Keratinocyte (primary cell): Measurements from ENCODE around the gene PRKAG1. TPM values are rescaled to one million over a fixed set of nuclear protein-coding genes. Genes with fewer than 3 reads are reported as not detected.

Source experiments
- DNase-seq: peaks from one replicate; pipeline ENCODE4 v3.0.0-alpha.2; 2011; ENCODE audit warnings: low read depth, missing footprints, low spot score
- FAIRE-seq: peaks from 2 replicates; lab custom pipeline; 2011; peaks lifted over from hg19 to GRCh38; lab: Jason Lieb, UNC
- H2AFZ ChIP-seq: 2 replicates; pipeline ENCODE4 v1.6.0; 2012; ENCODE audit warnings: low read length, control low read depth, inconsistent platforms; ENCODE audit not compliant: control insufficient read depth
- H3K27ac ChIP-seq: 2 replicates; pipeline ENCODE4 v1.5.1; 2011; ENCODE audit warnings: low read length; ENCODE audit not compliant: control insufficient read depth, insufficient read depth
- H3K27me3 ChIP-seq: 3 replicates; pipeline ENCODE4 v1.6.0; 2011; ENCODE audit warnings: low read length; ENCODE audit not compliant: control insufficient read depth, insufficient read depth; ENCODE audit errors: extremely low read depth
- H3K36me3 ChIP-seq, 2 experiments: 2 replicates in 1 of 2; 3 replicates in 1 of 2; pipeline ENCODE4 v1.5.1; 2011; ENCODE audit warnings: low read length in 2 of 2, mild to moderate bottlenecking in 1 of 2; ENCODE audit not compliant: control insufficient read depth in 2 of 2, insufficient read depth in 2 of 2; ENCODE audit errors: extremely low read depth in 1 of 2
- H3K4me1 ChIP-seq: 3 replicates; pipeline ENCODE4 v1.5.1; 2011; ENCODE audit warnings: low read length; ENCODE audit not compliant: control insufficient read depth, insufficient read depth; ENCODE audit errors: extremely low read depth
- H3K4me2 ChIP-seq: 3 replicates; pipeline ENCODE4 v1.6.0; 2011; ENCODE audit warnings: low read depth, low read length; ENCODE audit not compliant: control insufficient read depth, insufficient read depth; ENCODE audit errors: extremely low read depth
- H3K4me3 ChIP-seq, 3 experiments: fragments of 200-600 bp in 1 of 3; sonication (generic) in 1 of 3; 2 replicates in 2 of 3; 3 replicates in 1 of 3; pipeline ENCODE4 v1.5.1; 2011 to 2016; ENCODE audit warnings: low read length in 3 of 3, mild to moderate bottlenecking in 3 of 3, control low read depth in 2 of 3, inconsistent platforms in 1 of 3, low read depth in 1 of 3, mixed read lengths in 1 of 3, mixed run types in 1 of 3, moderate library complexity in 1 of 3; ENCODE audit not compliant: control insufficient read depth in 2 of 3, insufficient read depth in 2 of 3; ENCODE audit errors: extremely low read depth in 1 of 3
- H3K79me2 ChIP-seq: 2 replicates; pipeline ENCODE4 v1.6.0; 2012; ENCODE audit warnings: low read length; ENCODE audit not compliant: control insufficient read depth, insufficient read depth
- H3K9ac ChIP-seq: 3 replicates; pipeline ENCODE4 v1.6.0; 2011; ENCODE audit warnings: low read length; ENCODE audit not compliant: control insufficient read depth, insufficient read depth; ENCODE audit errors: extremely low read depth
- H3K9me1 ChIP-seq: 3 replicates; pipeline ENCODE4 v1.6.0; 2011; ENCODE audit warnings: low read length; ENCODE audit not compliant: control insufficient read depth, insufficient read depth; ENCODE audit errors: extremely low read depth
- H3K9me3 ChIP-seq: 2 replicates; pipeline ENCODE4 v1.5.1; 2012; ENCODE audit warnings: low read depth, low read length; ENCODE audit not compliant: control insufficient read depth
- H4K20me1 ChIP-seq: 3 replicates; pipeline ENCODE4 v1.6.0; 2011; ENCODE audit warnings: low read length; ENCODE audit not compliant: control insufficient read depth, insufficient read depth; ENCODE audit errors: extremely low read depth
- EZH2 ChIP-seq: IDR thresholded peaks from one replicate; pipeline ENCODE4 v1.6.1; 2012; ENCODE audit warnings: inconsistent platforms, mild to moderate bottlenecking, low read length, moderate library complexity
- dilution Hi-C: fragments of 300-500 bp; cut with MboI; formaldehyde crosslinking; loops from one replicate; pipeline ENCODE4 v1.7.0; 2020; ENCODE audit warnings: low sequenced_read_pairs; ENCODE audit not compliant: extremely low pct_ligation_motif_present
- polyA plus RNA-seq, 5 experiments: library from polyadenylated mRNA; depleted of rRNA in 3 of 5; stranded (reverse) in 3 of 5; stranded (forward) in 1 of 5; unstranded in 1 of 5; fragments of >200 nt; gene quantifications; 1 replicate in 1 of 5; 2 replicates in 3 of 5; 3 replicates in 1 of 5; pipeline versions ENCODE4 v1.2.1 to v1.2.3, GENCODE V29; 2011 to 2012; ENCODE audit warnings: missing spikeins in 2 of 5, low read depth in 1 of 5, low replicate concordance in 1 of 5
- TF ChIP-seq, protein P1 (sequence below), 3 experiments: IDR thresholded peaks in 1 of 3; conservative IDR thresholded peaks in 1 of 3; optimal IDR thresholded peaks in 1 of 3; 2 replicates in 2 of 3; 3 replicates in 1 of 3; pipeline versions ENCODE3 to v1.5.1; 2011; ENCODE audit warnings: low read length in 3 of 3, mild to moderate bottlenecking in 3 of 3, moderate library complexity in 2 of 3, control low read depth in 1 of 3, inconsistent platforms in 1 of 3; ENCODE audit not compliant: insufficient read depth in 2 of 3; ENCODE audit errors: extremely low read depth in 1 of 3

Gene PRKAG1
- polyA plus RNA-seq, 1 donor (not counting 4 experiments of a cell fraction or from before 2014, with no cell fraction given): 125 TPM

DNA sequence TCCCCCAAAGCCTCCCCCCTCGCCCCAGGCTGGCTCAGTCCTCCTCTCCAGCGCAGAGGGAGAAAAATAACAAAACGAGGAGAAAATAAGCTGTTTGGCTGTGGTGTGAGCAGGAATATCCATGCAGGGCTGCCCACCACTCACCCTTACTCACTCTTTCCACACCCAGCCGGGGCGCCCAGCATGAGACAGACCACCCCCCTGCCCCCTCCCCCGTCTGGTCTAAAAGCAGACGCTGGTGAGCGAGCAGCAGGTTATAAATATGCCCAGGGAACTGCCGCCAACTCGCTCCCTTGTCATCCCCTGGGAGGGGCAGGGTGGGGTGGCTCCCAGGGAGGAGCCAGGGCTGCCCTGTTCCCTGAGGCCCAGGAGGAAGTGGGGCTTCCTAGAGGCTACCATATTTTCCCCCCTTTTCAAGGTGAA, 33.1 kb downstream of the PRKAG1 start:
- no peaks in the 10 kb centered on the region for H3K36me3 ChIP-seq
- no peaks in the 10 kb centered on the region for H4K20me1 ChIP-seq
- TF ChIP-seq, protein P1, sequence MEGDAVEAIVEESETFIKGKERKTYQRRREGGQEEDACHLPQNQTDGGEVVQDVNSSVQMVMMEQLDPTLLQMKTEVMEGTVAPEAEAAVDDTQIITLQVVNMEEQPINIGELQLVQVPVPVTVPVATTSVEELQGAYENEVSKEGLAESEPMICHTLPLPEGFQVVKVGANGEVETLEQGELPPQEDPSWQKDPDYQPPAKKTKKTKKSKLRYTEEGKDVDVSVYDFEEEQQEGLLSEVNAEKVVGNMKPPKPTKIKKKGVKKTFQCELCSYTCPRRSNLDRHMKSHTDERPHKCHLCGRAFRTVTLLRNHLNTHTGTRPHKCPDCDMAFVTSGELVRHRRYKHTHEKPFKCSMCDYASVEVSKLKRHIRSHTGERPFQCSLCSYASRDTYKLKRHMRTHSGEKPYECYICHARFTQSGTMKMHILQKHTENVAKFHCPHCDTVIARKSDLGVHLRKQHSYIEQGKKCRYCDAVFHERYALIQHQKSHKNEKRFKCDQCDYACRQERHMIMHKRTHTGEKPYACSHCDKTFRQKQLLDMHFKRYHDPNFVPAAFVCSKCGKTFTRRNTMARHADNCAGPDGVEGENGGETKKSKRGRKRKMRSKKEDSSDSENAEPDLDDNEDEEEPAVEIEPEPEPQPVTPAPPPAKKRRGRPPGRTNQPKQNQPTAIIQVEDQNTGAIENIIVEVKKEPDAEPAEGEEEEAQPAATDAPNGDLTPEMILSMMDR (optimal IDR thresholded peaks at IDR 0.05 in 1 of 3, IDR thresholded peaks at IDR 0.05 in 1 of 3, conservative IDR thresholded peaks at IDR 0.05 in 1 of 3; ENCODE audit: extremely low read depth in 1 of 3, insufficient read depth in 2 of 3, low read length in 3 of 3): no peak
- no peak for TF ChIP-seq EZH2
- no peak overlapping the region for H3K4me3 ChIP-seq
- peaks cover 7% of the 10 kb centered on the region for H3K4me1 ChIP-seq
- H3K9ac ChIP-seq: no peak overlapping the region
- peaks cover 63% of the 10 kb centered on the region for H3K27me3 ChIP-seq
- FAIRE-seq: no peak
- no peaks in the 10 kb centered on the region for H3K79me2 ChIP-seq
- H3K9me3 ChIP-seq: no peaks in the 10 kb centered on the region
- H3K9me1 ChIP-seq: no peaks in the 10 kb centered on the region
- H2AFZ ChIP-seq: no peak overlapping the region
- dilution Hi-C loops: no loop called here
- no peak overlapping the region for H3K27ac ChIP-seq
- no peak for DNase-seq
- H3K4me2 ChIP-seq: no peak overlapping the region

DNA sequence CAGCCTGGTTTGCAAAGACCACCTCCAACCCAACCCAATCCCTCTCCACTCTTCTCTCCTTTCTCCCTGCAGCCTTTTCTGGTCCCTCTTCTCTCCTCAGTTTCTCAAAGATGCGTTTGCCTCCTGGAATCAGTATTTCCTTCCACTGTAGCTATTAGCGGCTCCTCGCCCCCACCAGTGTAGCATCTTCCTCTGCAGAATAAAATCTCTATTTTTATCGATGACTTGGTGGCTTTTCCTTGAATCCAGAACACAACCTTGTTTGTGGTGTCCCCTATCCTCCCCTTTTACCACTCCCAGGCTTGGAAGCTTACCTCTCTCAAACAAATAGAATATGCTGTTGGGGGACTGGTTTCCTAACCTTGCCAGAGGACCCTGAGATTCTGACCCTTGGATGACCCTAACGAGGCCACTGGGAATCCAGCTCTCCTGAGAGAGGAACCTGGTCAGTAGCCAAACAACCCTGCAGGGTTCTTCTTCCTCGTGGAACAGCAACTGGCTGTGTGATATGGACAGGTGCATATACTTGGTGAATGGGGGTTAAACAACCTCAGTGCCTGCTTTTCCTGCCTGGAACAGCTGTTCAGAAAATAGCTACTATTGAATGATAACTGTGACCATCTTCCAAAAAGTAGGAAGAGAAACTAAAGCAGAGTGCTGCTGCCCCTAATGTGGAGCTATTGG, 36.0 kb downstream of the PRKAG1 start:
- Histone ChIP-seq H3K9ac (no peak overlapping the region), H3K4me2 (no peak overlapping the region), H3K27me3 (peaks cover 88% of the 10 kb centered on the region), H3K79me2 (no peaks in the 10 kb centered on the region), H3K36me3 (no peaks in the 10 kb centered on the region), H3K4me1 (peaks cover 18% of the 10 kb centered on the region), H3K27ac (no peak overlapping the region), H3K9me3 (no peaks in the 10 kb centered on the region), H3K4me3 (no peak overlapping the region), H3K9me1 (no peaks in the 10 kb centered on the region), H4K20me1 (no peaks in the 10 kb centered on the region), H2AFZ (no peak overlapping the region)
- FAIRE-seq (no peak), DNase-seq (no peak)
- no peak for TF ChIP-seq EZH2
- TF ChIP-seq, protein P1 (optimal IDR thresholded peaks at IDR 0.05 in 1 of 3, IDR thresholded peaks at IDR 0.05 in 1 of 3, conservative IDR thresholded peaks at IDR 0.05 in 1 of 3; ENCODE audit: extremely low read depth in 1 of 3, insufficient read depth in 2 of 3, low read length in 3 of 3): no peak
- dilution Hi-C loops: no loop called here
